ENCODE data around the gene NOC2L.

DNA sequence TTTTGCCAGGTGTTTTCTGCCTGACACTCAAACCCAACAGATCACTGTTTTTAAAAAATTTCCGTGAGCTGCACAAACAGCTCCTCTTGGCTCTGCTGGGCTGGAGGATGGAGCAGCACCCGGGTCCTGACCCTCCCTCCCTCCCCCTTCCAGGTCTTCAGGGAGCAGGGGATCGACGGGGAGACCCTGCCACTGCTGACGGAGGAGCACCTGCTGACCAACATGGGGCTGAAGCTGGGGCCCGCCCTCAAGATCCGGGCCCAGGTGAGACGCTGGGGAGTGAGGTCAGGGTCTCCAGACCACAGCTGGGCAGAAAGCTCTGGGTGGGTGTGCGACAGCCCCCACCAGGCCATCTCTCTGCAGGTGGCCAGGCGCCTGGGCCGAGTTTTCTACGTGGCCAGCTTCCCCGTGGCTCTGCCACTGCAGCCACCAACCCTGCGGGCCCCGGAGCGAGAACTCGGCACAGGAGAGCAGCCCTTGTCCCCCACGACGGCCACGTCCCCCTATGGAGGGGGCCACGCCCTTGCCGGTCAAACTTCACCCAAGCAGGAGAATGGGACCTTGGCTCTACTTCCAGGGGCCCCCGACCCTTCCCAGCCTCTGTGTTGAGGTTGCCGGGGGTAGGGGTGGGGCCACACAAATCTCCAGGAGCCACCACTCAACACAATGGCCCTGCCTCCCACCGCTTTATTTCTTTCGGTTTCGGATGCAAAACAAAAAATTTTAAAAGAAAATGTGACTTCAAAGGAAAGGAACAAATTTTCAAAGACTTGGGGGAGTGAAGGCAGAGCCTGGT lies 15.3 kb downstream of the NOC2L start:
- TF ChIP-seq, protein P1, sequence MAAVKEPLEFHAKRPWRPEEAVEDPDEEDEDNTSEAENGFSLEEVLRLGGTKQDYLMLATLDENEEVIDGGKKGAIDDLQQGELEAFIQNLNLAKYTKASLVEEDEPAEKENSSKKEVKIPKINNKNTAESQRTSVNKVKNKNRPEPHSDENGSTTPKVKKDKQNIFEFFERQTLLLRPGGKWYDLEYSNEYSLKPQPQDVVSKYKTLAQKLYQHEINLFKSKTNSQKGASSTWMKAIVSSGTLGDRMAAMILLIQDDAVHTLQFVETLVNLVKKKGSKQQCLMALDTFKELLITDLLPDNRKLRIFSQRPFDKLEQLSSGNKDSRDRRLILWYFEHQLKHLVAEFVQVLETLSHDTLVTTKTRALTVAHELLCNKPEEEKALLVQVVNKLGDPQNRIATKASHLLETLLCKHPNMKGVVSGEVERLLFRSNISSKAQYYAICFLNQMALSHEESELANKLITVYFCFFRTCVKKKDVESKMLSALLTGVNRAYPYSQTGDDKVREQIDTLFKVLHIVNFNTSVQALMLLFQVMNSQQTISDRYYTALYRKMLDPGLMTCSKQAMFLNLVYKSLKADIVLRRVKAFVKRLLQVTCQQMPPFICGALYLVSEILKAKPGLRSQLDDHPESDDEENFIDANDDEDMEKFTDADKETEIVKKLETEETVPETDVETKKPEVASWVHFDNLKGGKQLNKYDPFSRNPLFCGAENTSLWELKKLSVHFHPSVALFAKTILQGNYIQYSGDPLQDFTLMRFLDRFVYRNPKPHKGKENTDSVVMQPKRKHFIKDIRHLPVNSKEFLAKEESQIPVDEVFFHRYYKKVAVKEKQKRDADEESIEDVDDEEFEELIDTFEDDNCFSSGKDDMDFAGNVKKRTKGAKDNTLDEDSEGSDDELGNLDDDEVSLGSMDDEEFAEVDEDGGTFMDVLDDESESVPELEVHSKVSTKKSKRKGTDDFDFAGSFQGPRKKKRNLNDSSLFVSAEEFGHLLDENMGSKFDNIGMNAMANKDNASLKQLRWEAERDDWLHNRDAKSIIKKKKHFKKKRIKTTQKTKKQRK (IDR thresholded peaks at IDR 0.05; ENCODE audit: borderline replicate concordance, low read depth, low read length), result no peak
- TF ChIP-seq, protein P2, sequence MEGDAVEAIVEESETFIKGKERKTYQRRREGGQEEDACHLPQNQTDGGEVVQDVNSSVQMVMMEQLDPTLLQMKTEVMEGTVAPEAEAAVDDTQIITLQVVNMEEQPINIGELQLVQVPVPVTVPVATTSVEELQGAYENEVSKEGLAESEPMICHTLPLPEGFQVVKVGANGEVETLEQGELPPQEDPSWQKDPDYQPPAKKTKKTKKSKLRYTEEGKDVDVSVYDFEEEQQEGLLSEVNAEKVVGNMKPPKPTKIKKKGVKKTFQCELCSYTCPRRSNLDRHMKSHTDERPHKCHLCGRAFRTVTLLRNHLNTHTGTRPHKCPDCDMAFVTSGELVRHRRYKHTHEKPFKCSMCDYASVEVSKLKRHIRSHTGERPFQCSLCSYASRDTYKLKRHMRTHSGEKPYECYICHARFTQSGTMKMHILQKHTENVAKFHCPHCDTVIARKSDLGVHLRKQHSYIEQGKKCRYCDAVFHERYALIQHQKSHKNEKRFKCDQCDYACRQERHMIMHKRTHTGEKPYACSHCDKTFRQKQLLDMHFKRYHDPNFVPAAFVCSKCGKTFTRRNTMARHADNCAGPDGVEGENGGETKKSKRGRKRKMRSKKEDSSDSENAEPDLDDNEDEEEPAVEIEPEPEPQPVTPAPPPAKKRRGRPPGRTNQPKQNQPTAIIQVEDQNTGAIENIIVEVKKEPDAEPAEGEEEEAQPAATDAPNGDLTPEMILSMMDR (IDR thresholded peaks at IDR 0.05 in 2 of 3, conservative IDR thresholded peaks at IDR 0.05 in 1 of 3; ENCODE audit: insufficient read depth in 2 of 3, low read depth in 1 of 3, low read length in 3 of 3), result no peak
- TF ChIP-seq, protein P3, sequence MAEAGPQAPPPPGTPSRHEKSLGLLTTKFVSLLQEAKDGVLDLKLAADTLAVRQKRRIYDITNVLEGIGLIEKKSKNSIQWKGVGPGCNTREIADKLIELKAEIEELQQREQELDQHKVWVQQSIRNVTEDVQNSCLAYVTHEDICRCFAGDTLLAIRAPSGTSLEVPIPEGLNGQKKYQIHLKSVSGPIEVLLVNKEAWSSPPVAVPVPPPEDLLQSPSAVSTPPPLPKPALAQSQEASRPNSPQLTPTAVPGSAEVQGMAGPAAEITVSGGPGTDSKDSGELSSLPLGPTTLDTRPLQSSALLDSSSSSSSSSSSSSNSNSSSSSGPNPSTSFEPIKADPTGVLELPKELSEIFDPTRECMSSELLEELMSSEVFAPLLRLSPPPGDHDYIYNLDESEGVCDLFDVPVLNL (CRISPR knock-in tag; IDR thresholded peaks at IDR 0.05; ENCODE audit: low read depth), result no peak
- no peak for TF ChIP-seq SIX5 (IDR thresholded peaks at IDR 0.05; ENCODE audit: borderline replicate concordance in 1 of 2, insufficient read depth in 1 of 2, low read depth in 1 of 2, low read length in 2 of 2)
- TF ChIP-seq SMARCB1 (IDR thresholded peaks at IDR 0.05; ENCODE audit: insufficient read length, low read depth), result no peak
- TF ChIP-seq MAX (CRISPR knock-in tag; IDR thresholded peaks at IDR 0.05), result no peak
- TF ChIP-seq ZNF184 (CRISPR knock-in tag; IDR thresholded peaks at IDR 0.05), result 0 out of 2 replicates have a peak, but pooled peaks have one; percentile 3
- TF ChIP-seq BRD9 (IDR thresholded peaks at IDR 0.05; ENCODE audit: low read depth, partially characterized antibody), result no peak
- TF ChIP-seq POLR2AphosphoS2 (IDR thresholded peaks at IDR 0.05; ENCODE audit: low read length), result no peak
- no peak for TF ChIP-seq SAP30 (IDR thresholded peaks at IDR 0.05; ENCODE audit: borderline replicate concordance, insufficient read depth, low read depth, low read length, poor library complexity, severe bottlenecking)
